Tibial artery (tissue), 4 donors: ENCODE data around the gene MIPEP.

ENCODE experiments used
- DNase-seq, 2 donors: peaks; one replicate each; pipeline ENCODE4 v3.0.0-alpha.2; 2019
- H3K27ac ChIP-seq, 2 donors: fragments of 200-600 bp; sonication (generic) in 1 of 2; 1 replicate in 1 of 2; 2 replicates in 1 of 2; pipeline ENCODE4 v1.5.1; 2018 to 2019; ENCODE audit warnings: mild to moderate bottlenecking in 1 of 2
- H3K27me3 ChIP-seq, 2 donors: fragments of 200-600 bp; sonication (generic) in 1 of 2; one replicate each; pipeline versions ENCODE4 v1.5.1 to v1.6.0; 2016 to 2019
- H3K36me3 ChIP-seq, 3 donors: fragments of 200-600 bp; sonication (generic) in 2 of 3; one replicate each; pipeline ENCODE4 v1.5.1; 2016 to 2019; ENCODE audit warnings: mild to moderate bottlenecking in 2 of 3
- H3K4me1 ChIP-seq, 4 donors: fragments of 200-600 bp; sonication (generic) in 2 of 4; 1 replicate in 3 of 4; 2 replicates in 1 of 4; pipeline ENCODE4 v1.5.1; 2016 to 2019
- H3K4me3 ChIP-seq, 2 donors: fragments of 200-600 bp; sonication (generic) in 1 of 2; 1 replicate in 1 of 2; 2 replicates in 1 of 2; pipeline ENCODE4 v1.5.1; 2018 to 2019; ENCODE audit warnings: mild to moderate bottlenecking in 2 of 2
- H3K9me3 ChIP-seq, 3 donors: fragments of 200-600 bp; sonication (generic) in 1 of 3; one replicate each; pipeline ENCODE4 v1.5.1; 2016 to 2019
- CTCF ChIP-seq, 2 experiments: fragments of 200-600 bp in 1 of 2; fragments of 450-650 bp in 1 of 2; IDR thresholded peaks; one replicate each; pipeline ENCODE4 v1.5.1; 2017 to 2019; ENCODE audit warnings: antibody characterized with exemption in 2 of 2, mild to moderate bottlenecking in 1 of 2, moderate library complexity in 1 of 2
- intact Hi-C: fragments of 100-400 bp; cut with DNase I; formaldehyde crosslinking; loops from one replicate; pipeline ENCODE4 v1.15.0; 2023; ENCODE audit warnings: low total_unique reads

MIPEP gene

GRCh38 chr13:23770428-23770827 lies 118.8 kb downstream of the MIPEP start:
- Histone ChIP-seq H3K4me1 (no peaks in the 10 kb centered on the region), H3K4me3 (no peak overlapping the region), H3K9me3 (no peaks in the 10 kb centered on the region), H3K36me3 (no peaks in the 10 kb centered on the region), H3K27me3 (no peaks in the 10 kb centered on the region), H3K27ac (no peak overlapping the region)
- no peak for TF ChIP-seq CTCF (IDR thresholded peaks at IDR 0.05)
- intact Hi-C loops = no loop called here
- no peak for DNase-seq

- H3K9me3 ChIP-seq = no peaks in the 10 kb centered on the region
- no peaks in the 10 kb centered on the region for H3K36me3 ChIP-seq
- no peaks in the 10 kb centered on the region for H3K27me3 ChIP-seq
- no peak overlapping the region for H3K4me3 ChIP-seq
- no peak for DNase-seq
- H3K4me1 ChIP-seq = no peaks in the 10 kb centered on the region
- TF ChIP-seq CTCF (IDR thresholded peaks at IDR 0.05) = no peak
- no peak overlapping the region for H3K27ac ChIP-seq
- intact Hi-C loops = no loop called here
Measured at GRCh38 chr13:23769401-23769800, 119.8 kb downstream of the MIPEP start.

GRCh38 chr13:23767838-23768237 lies 121.4 kb downstream of the MIPEP start:
- DNase-seq = no peak
- Histone ChIP-seq H3K27me3 (no peaks in the 10 kb centered on the region), H3K9me3 (no peaks in the 10 kb centered on the region), H3K27ac (no peak overlapping the region), H3K4me3 (no peak overlapping the region), H3K36me3 (no peaks in the 10 kb centered on the region), H3K4me1 (no peaks in the 10 kb centered on the region)
- no peak for TF ChIP-seq CTCF (IDR thresholded peaks at IDR 0.05)
- intact Hi-C loops = no loop called here

- no peak overlapping the region for H3K27ac ChIP-seq
- no peak for TF ChIP-seq CTCF (IDR thresholded peaks at IDR 0.05)
- no peak for DNase-seq
Measured at GRCh38 chr13:23766939-23767338, 122.3 kb downstream of the MIPEP start.

GRCh38 chr13:23766283-23766682 lies 122.9 kb downstream of the MIPEP start:
- no peaks in the 10 kb centered on the region for H3K9me3 ChIP-seq
- H3K4me3 ChIP-seq = no peak overlapping the region
- H3K36me3 ChIP-seq = no peaks in the 10 kb centered on the region
- TF ChIP-seq CTCF (IDR thresholded peaks at IDR 0.05) = no peak
- H3K27ac ChIP-seq = no peak overlapping the region
- H3K27me3 ChIP-seq = no peaks in the 10 kb centered on the region
- DNase-seq = no peak
- H3K4me1 ChIP-seq = no peaks in the 10 kb centered on the region
- intact Hi-C loops = no loop called here

More at GRCh38 chr13:23766939-23767338, 122.3 kb downstream of the MIPEP start:
- Histone ChIP-seq H3K4me3 (no peak overlapping the region), H3K27me3 (no peaks in the 10 kb centered on the region), H3K4me1 (no peaks in the 10 kb centered on the region), H3K36me3 (no peaks in the 10 kb centered on the region), H3K9me3 (no peaks in the 10 kb centered on the region)
- intact Hi-C loops = no loop called here

GRCh38 chr13:23765531-23765930 lies 123.7 kb downstream of the MIPEP start:
- Histone ChIP-seq H3K36me3 (no peaks in the 10 kb centered on the region), H3K9me3 (no peaks in the 10 kb centered on the region)
- intact Hi-C loops = no loop called here

More at GRCh38 chr13:23765531-23765930, 123.7 kb downstream of the MIPEP start:
- Histone ChIP-seq H3K4me1 (no peaks in the 10 kb centered on the region), H3K27me3 (no peaks in the 10 kb centered on the region), H3K27ac (no peak overlapping the region), H3K4me3 (no peak overlapping the region)
- TF ChIP-seq CTCF (IDR thresholded peaks at IDR 0.05) = no peak
- no peak for DNase-seq
